Smooth muscle cell (in vitro differentiated cells): ENCODE measurements around the gene LRRC38. TPM values are rescaled to one million over a fixed set of nuclear protein-coding genes. Genes with fewer than 3 reads are reported as not detected.

ENCODE experiments used
- DNase-seq: peaks from one replicate; lab custom pipeline; 2025; ENCODE audit not compliant: unreplicated experiment; lab: John Stamatoyannopoulos, UW
- H2AFZ ChIP-seq: fragments of 200-600 bp; sonication (generic); 2 replicates; pipeline ENCODE4 v1.6.0; 2016; ENCODE audit warnings: antibody characterized with exemption, low read depth, mild to moderate bottlenecking
- H3F3A ChIP-seq: fragments of 200-600 bp; sonication (generic); 2 replicates; pipeline ENCODE4 v1.6.0; 2017; ENCODE audit warnings: antibody characterized with exemption, low read depth
- H3K27ac ChIP-seq: fragments of 200-600 bp; sonication (generic); 2 replicates; pipeline ENCODE4 v1.5.1; 2016; ENCODE audit warnings: low read depth, mild to moderate bottlenecking
- H3K27me3 ChIP-seq: fragments of 200-600 bp; sonication (generic); 2 replicates; pipeline ENCODE4 v1.6.1; 2016; ENCODE audit warnings: low read depth, mild to moderate bottlenecking
- H3K36me3 ChIP-seq: fragments of 200-600 bp; sonication (generic); 2 replicates; pipeline ENCODE4 v1.5.1; 2016; ENCODE audit warnings: low read depth
- H3K4me1 ChIP-seq: fragments of 200-600 bp; sonication (generic); 2 replicates; pipeline ENCODE4 v1.5.1; 2016; ENCODE audit warnings: low read depth
- H3K4me2 ChIP-seq: fragments of 200-600 bp; sonication (generic); 2 replicates; pipeline ENCODE4 v1.6.0; 2016; ENCODE audit warnings: mild to moderate bottlenecking
- H3K4me3 ChIP-seq: fragments of 200-600 bp; sonication (generic); 2 replicates; pipeline ENCODE4 v1.5.1; 2016; ENCODE audit warnings: mild to moderate bottlenecking
- H3K79me2 ChIP-seq: fragments of 200-600 bp; sonication (generic); 2 replicates; pipeline ENCODE4 v1.6.0; 2016; ENCODE audit warnings: low read depth, mild to moderate bottlenecking
- H3K9ac ChIP-seq: fragments of 200-600 bp; sonication (generic); 2 replicates; pipeline ENCODE4 v1.6.0; 2016; ENCODE audit warnings: low read depth
- H3K9me3 ChIP-seq: fragments of 200-600 bp; sonication (generic); replicated peaks from 2 replicates; pipeline ENCODE4 v1.5.1; 2016; ENCODE audit warnings: low read depth
- H4K20me1 ChIP-seq: fragments of 200-600 bp; sonication (generic); 2 replicates; pipeline ENCODE4 v1.6.0; 2016; ENCODE audit warnings: low read depth
- WGBS: methylation state at CpG from one replicate; pipeline ENCODE4 v1.1.7; 2016; ENCODE audit warnings: low lambda C conversion rate; 5-methylcytosine and 5-hydroxymethylcytosine counted together
- polyA plus RNA-seq: library from polyadenylated mRNA; unstranded; fragments of >200 nt; fragmentation: Nextera tagmentation; extraction: Ambion mirVana; gene quantifications from 2 replicates; pipeline ENCODE4 v1.2.1, GENCODE V29; 2016
- total RNA-seq: library from RNA; depleted of rRNA; stranded (reverse); fragments of >200 nt; gene quantifications from 2 replicates; pipeline ENCODE4 v1.2.3, GENCODE V29; 2014
- TF ChIP-seq, protein P1 (sequence below): fragments of 200-600 bp; sonication (generic); IDR thresholded peaks from 2 replicates; pipeline ENCODE4 v1.5.1; 2017; ENCODE audit warnings: borderline replicate concordance, mild to moderate bottlenecking, antibody characterized with exemption; ENCODE audit not compliant: insufficient read depth, poor library complexity, severe bottlenecking

LRRC38 gene
- total and polyA plus RNA-seq, 2 experiments from 2014 or later, result 0.39 TPM; not detected in 1

DNA sequence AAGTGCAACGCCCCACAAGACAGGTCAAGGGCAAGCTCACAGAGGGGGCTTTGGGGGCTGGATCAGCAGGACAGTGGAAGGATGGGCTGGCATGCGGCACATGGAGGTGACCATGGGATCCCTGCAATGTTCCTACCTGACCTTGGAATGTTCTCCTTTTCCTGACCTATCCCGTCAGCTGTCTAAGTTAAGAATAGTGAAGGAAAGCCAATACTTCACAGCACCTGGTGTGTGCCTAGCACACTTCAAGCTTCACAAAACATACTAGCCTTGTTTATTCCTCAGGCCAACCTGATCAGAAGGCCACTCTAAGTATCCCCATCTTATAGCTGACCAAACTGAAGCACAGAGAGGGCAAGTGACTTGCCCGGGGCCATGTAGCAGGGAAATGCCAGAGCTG is 31.2 kb downstream of the LRRC38 start:
- Histone ChIP-seq H2AFZ (no peak overlapping the region), H3K27me3 (no peaks in the 10 kb centered on the region), H3K4me1 (no peaks in the 10 kb centered on the region), H3K27ac (no peak overlapping the region), H3K4me2 (no peak overlapping the region), H3K9me3 (no peaks in the 10 kb centered on the region), H3K9ac (no peak overlapping the region), H4K20me1 (no peaks in the 10 kb centered on the region), H3F3A (no peaks in the 10 kb centered on the region), H3K4me3 (no peak overlapping the region), H3K36me3 (no peaks in the 10 kb centered on the region), H3K79me2 (no peaks in the 10 kb centered on the region)
- WGBS, result 70% methylated on average over 4 of the region's 4 CpGs
- TF ChIP-seq, protein P1, sequence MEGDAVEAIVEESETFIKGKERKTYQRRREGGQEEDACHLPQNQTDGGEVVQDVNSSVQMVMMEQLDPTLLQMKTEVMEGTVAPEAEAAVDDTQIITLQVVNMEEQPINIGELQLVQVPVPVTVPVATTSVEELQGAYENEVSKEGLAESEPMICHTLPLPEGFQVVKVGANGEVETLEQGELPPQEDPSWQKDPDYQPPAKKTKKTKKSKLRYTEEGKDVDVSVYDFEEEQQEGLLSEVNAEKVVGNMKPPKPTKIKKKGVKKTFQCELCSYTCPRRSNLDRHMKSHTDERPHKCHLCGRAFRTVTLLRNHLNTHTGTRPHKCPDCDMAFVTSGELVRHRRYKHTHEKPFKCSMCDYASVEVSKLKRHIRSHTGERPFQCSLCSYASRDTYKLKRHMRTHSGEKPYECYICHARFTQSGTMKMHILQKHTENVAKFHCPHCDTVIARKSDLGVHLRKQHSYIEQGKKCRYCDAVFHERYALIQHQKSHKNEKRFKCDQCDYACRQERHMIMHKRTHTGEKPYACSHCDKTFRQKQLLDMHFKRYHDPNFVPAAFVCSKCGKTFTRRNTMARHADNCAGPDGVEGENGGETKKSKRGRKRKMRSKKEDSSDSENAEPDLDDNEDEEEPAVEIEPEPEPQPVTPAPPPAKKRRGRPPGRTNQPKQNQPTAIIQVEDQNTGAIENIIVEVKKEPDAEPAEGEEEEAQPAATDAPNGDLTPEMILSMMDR, result no peak
- DNase-seq, result no peak

DNA sequence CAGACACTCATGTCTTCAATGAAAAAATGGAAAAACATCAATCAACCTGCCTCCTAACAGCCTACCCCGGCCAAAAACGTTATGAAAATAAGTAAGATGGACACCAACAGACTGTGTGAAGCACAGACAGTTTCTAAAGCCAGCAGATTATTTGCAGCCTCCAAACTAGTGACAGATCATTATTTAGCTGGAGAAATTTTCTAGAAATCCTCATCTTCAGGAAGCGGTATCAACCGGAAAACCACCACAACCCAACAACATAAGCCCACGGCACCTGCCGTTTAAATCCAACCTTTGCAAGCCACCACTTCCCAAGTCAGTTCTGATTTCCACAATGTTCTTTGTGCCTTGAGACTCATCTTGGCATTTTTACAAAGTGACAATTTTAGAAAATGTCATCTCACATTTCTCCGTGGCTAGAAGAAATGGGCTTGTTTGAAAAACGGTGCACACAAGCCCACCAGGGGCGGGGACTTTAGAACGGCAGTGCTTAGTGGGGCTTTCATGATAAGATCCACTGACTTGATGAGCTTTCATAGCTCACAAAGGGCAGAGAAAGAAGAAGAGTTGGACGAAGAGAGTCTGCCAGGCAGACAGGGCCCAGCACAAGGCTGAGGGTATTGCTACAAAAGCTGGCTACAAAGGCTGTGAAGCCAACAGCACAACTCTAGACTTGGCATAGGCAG is 34.5 kb downstream of the LRRC38 start:
- Histone ChIP-seq H3K4me1 (no peaks in the 10 kb centered on the region), H4K20me1 (no peaks in the 10 kb centered on the region), H3K27me3 (no peaks in the 10 kb centered on the region), H3K4me3 (no peak overlapping the region), H3K79me2 (no peaks in the 10 kb centered on the region), H2AFZ (no peak overlapping the region), H3K4me2 (no peak overlapping the region), H3K9ac (no peak overlapping the region), H3F3A (no peaks in the 10 kb centered on the region), H3K36me3 (no peaks in the 10 kb centered on the region), H3K9me3 (no peaks in the 10 kb centered on the region), H3K27ac (no peak overlapping the region)
- DNase-seq, result no peak
- 86% methylated on average over 11 of the region's 11 CpGs for WGBS
- TF ChIP-seq, protein P1, result no peak

GRCh38 chr1:13478692-13479091 is 35.1 kb downstream of the LRRC38 start:
- WGBS, result 98% methylated on average over 2 of the region's 2 CpGs
- no peaks in the 10 kb centered on the region for H4K20me1 ChIP-seq
- no peaks in the 10 kb centered on the region for H3K36me3 ChIP-seq
- H3K4me1 ChIP-seq, result no peaks in the 10 kb centered on the region
- no peak for DNase-seq
- H3K27me3 ChIP-seq, result no peaks in the 10 kb centered on the region
- no peaks in the 10 kb centered on the region for H3K9me3 ChIP-seq
- H3K79me2 ChIP-seq, result no peaks in the 10 kb centered on the region
- H3K4me2 ChIP-seq, result no peak overlapping the region
- no peak overlapping the region for H3K9ac ChIP-seq
- H3F3A ChIP-seq, result no peaks in the 10 kb centered on the region
- TF ChIP-seq, protein P1, result no peak
- no peak overlapping the region for H3K4me3 ChIP-seq
- H2AFZ ChIP-seq, result no peak overlapping the region
- no peak overlapping the region for H3K27ac ChIP-seq

DNA sequence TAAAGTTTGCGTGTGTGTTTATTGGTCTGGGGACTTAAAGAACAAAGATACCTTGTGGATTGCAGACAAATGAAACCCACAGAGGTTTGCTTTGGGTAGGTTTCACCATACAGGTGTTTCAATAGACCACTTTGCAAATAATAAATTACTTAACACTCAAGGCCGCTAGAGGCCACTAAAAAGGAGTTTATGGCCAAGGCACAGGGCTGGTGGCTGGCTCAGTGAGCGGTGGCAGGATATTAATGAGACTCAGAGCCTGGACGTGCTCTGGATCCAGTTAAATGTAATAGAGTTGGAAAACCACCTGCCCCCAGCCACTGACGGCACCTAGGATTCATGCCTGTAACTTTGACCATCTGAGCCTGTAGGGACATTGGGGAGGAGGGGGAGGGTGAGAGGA is 44.5 kb downstream of the LRRC38 start:
- H3K9ac ChIP-seq, result no peak overlapping the region
- WGBS, result 24% methylated on average over 5 of the region's 5 CpGs
- H3K27me3 ChIP-seq, result no peaks in the 10 kb centered on the region
- no peak for DNase-seq
- H3K4me1 ChIP-seq, result no peaks in the 10 kb centered on the region
- no peaks in the 10 kb centered on the region for H3K9me3 ChIP-seq
- no peaks in the 10 kb centered on the region for H4K20me1 ChIP-seq
- no peaks in the 10 kb centered on the region for H3F3A ChIP-seq
- no peak overlapping the region for H3K27ac ChIP-seq
- no peak overlapping the region for H3K4me3 ChIP-seq
- no peak overlapping the region for H3K4me2 ChIP-seq
- no peaks in the 10 kb centered on the region for H3K79me2 ChIP-seq
- H3K36me3 ChIP-seq, result no peaks in the 10 kb centered on the region
- no peak overlapping the region for H2AFZ ChIP-seq
- TF ChIP-seq, protein P1, result peak; percentile 27
